HepG2 (cell line): ENCODE measurements around the gene OXGR1. TPM values are rescaled to one million over a fixed set of nuclear protein-coding genes. Genes with fewer than 3 reads are reported as not detected.

Experiments used
- ATAC-seq: fragments of 200-7000 bp; cut with Tn5 transposase; 3 replicates; pipeline ENCODE4 v1.9.1; 2020; ENCODE audit warnings: mild to moderate bottlenecking, moderate library complexity
- BruUV-seq: library from RNA; stranded (reverse); fragments of 400-500 nt; replicated peaks from 2 replicates; lab custom pipeline; 2021; lab: Mats Ljungman, UMichigan
- CTCF ChIA-PET: fragments of 300-600 bp; formaldehyde crosslinking; extraction: SDS; loops from one replicate; lab custom pipeline; 2021; ENCODE audit warnings: low total read pairs, inconsistent platforms, low intra/inter-chr PET ratio; lab: Yijun Ruan, JAX
- POLR2A ChIA-PET: fragments of 350-600 bp; sonication (Branson Sonifier 250); formaldehyde crosslinking; loops from one replicate; lab custom pipeline; 2020; ENCODE audit warnings: antibody characterized with exemption, inconsistent platforms; lab: Yijun Ruan, JAX
- DNase-seq: peaks from one replicate; pipeline ENCODE4 v3.0.0-alpha.2; 2015; ENCODE audit warnings: low spot score
- FAIRE-seq: peaks from 3 replicates; lab custom pipeline; 2011; peaks lifted over from hg19 to GRCh38; lab: Jason Lieb, UNC
- H2AFZ ChIP-seq: one replicate; pipeline ENCODE4 v1.6.1; 2011; ENCODE audit warnings: low read length, inconsistent platforms
- H3K27ac ChIP-seq: fragments of 300-600 bp; 3 replicates; pipeline ENCODE4 v1.8.0; 2011; ENCODE audit warnings: mixed run types, mild to moderate bottlenecking, mixed read lengths, low read length, inconsistent platforms; ENCODE audit not compliant: insufficient read depth; ENCODE audit errors: extremely low read length
- H3K27me3 ChIP-seq, 2 experiments: fragments of 200-600 bp in 1 of 2; 2 replicates in 1 of 2; 3 replicates in 1 of 2; pipeline versions ENCODE4 v1.6.0 to v1.8.0; 2011; ENCODE audit warnings: low read length in 2 of 2, mild to moderate bottlenecking in 2 of 2, moderate library complexity in 2 of 2, inconsistent platforms in 1 of 2; ENCODE audit not compliant: insufficient read depth in 2 of 2, control insufficient read depth in 1 of 2
- H3K36me3 ChIP-seq, 2 experiments: fragments of 200-600 bp in 1 of 2; replicated peaks in 1 of 2; 2 replicates in 1 of 2; 3 replicates in 1 of 2; pipeline versions ENCODE4 v1.5.1 to v1.8.0; 2011; ENCODE audit warnings: low read length in 2 of 2, inconsistent platforms in 1 of 2; ENCODE audit not compliant: insufficient read depth in 2 of 2, control insufficient read depth in 1 of 2
- H3K4me1 ChIP-seq: 2 replicates; pipeline ENCODE4 v1.5.1; 2012; ENCODE audit warnings: low read length, inconsistent platforms; ENCODE audit not compliant: insufficient read depth
- H3K4me2 ChIP-seq: 2 replicates; pipeline ENCODE4 v1.6.0; 2011; ENCODE audit warnings: low read depth, low read length, inconsistent platforms
- H3K4me3 ChIP-seq, 3 experiments: fragments of 200-600 bp in 1 of 3; sonication (generic), shearing (Covaris generic) in 1 of 3; replicated peaks in 1 of 3; 2 replicates each; pipeline ENCODE4 v1.5.1; 2011 to 2016; ENCODE audit warnings: low read length in 3 of 3, inconsistent platforms in 2 of 3, low read depth in 2 of 3, mild to moderate bottlenecking in 2 of 3, control low read depth in 1 of 3, mixed read lengths in 1 of 3; ENCODE audit not compliant: insufficient read depth in 1 of 3
- H3K79me2 ChIP-seq: one replicate; pipeline ENCODE4 v1.6.1; 2011; ENCODE audit warnings: low read length, inconsistent platforms; ENCODE audit not compliant: insufficient read depth
- H3K9ac ChIP-seq: 2 replicates; pipeline ENCODE4 v1.6.0; 2011; ENCODE audit warnings: mild to moderate bottlenecking, low read depth, low read length, inconsistent platforms; ENCODE audit not compliant: insufficient read depth
- H3K9me3 ChIP-seq: 2 replicates; pipeline ENCODE4 v1.5.1; 2012; ENCODE audit warnings: mild to moderate bottlenecking, low read length
- H4K20me1 ChIP-seq: 2 replicates; pipeline ENCODE4 v1.6.0; 2011; ENCODE audit warnings: inconsistent platforms, mild to moderate bottlenecking, low read length, moderate library complexity; ENCODE audit not compliant: insufficient read depth
- DNMT1 ChIP-seq: sonication (generic); formaldehyde crosslinking; IDR thresholded peaks from 2 replicates; pipeline ENCODE4 v1.5.1; 2020; ENCODE audit warnings: mild to moderate bottlenecking, missing genetic modification reagents
- FIP1L1 ChIP-seq: fragments of 200-400 bp; formaldehyde crosslinking; IDR thresholded peaks from 2 replicates; pipeline ENCODE4 v1.6.1; 2018; ENCODE audit warnings: low read depth, mild to moderate bottlenecking, low read length, moderate library complexity, borderline replicate concordance; ENCODE audit not compliant: insufficient read depth
- MAFK ChIP-seq, 2 experiments: IDR thresholded peaks in 1 of 2; conservative IDR thresholded peaks in 1 of 2; 2 replicates each; pipeline ENCODE4 v1.6.1; 2011; ENCODE audit warnings: improper control_type of control experiment in 2 of 2, low read length in 2 of 2
- MIER3 ChIP-seq: IDR thresholded peaks from 2 replicates; pipeline ENCODE4 v1.6.1; 2016; ENCODE audit warnings: missing compliant biosample characterization, borderline replicate concordance
- NFIC ChIP-seq: IDR thresholded peaks from 2 replicates; pipeline ENCODE4 v1.6.1; 2012; ENCODE audit warnings: mild to moderate bottlenecking, low read length, inconsistent platforms
- POGZ ChIP-seq: sonication (generic); formaldehyde crosslinking; IDR thresholded peaks from 2 replicates; pipeline ENCODE4 v1.4.0; 2020; ENCODE audit warnings: mild to moderate bottlenecking, missing genetic modification reagents
- SNAI1 ChIP-seq: sonication (generic); formaldehyde crosslinking; IDR thresholded peaks from 2 replicates; pipeline ENCODE4 v1.5.0; 2020; ENCODE audit warnings: mild to moderate bottlenecking, missing genetic modification reagents, borderline replicate concordance
- ZFP36L2 ChIP-seq: sonication (generic); formaldehyde crosslinking; IDR thresholded peaks from 2 replicates; pipeline ENCODE4 v1.4.0; 2020; ENCODE audit warnings: missing genetic modification reagents
- ZFP41 ChIP-seq: sonication (generic); formaldehyde crosslinking; IDR thresholded peaks from 2 replicates; pipeline ENCODE4 v1.4.0; 2020; ENCODE audit warnings: mild to moderate bottlenecking, missing genetic modification reagents, borderline replicate concordance
- ZNF138 ChIP-seq: sonication (generic); formaldehyde crosslinking; IDR thresholded peaks from 2 replicates; pipeline ENCODE4 v1.5.0; 2020; ENCODE audit warnings: mild to moderate bottlenecking, low read depth, missing genetic modification reagents
- WGBS: methylation state at CpG from one replicate; pipeline ENCODE4 v1.1.6; 2017; ENCODE audit warnings: low lambda C conversion rate; 5-methylcytosine and 5-hydroxymethylcytosine counted together
- in situ Hi-C: cut with HindIII; loops from 2 replicates; pipeline ENCODE4 v1.10.0; 2017; ENCODE audit warnings: low pct_unique_long_range_greater_than_20kb; ENCODE audit not compliant: extremely low pct_ligation_motif_present
- intact Hi-C: fragments of 100-400 bp; cut with micrococcal nuclease; formaldehyde crosslinking; loops from one replicate; pipeline ENCODE4 v1.10.0; 2022; ENCODE audit not compliant: unreplicated experiment
- polyA plus RNA-seq, 8 experiments: library from polyadenylated mRNA; depleted of rRNA in 3 of 8; stranded (reverse) in 7 of 8; unstranded in 1 of 8; fragments of >200 nt; fragmentation: Illumina TruSeq in 4 of 8; extraction: Trizol in 4 of 8; gene quantifications; 2 replicates each; pipeline versions ENCODE4 v1.2.1 to v1.2.3, GENCODE V29; 2011 to 2016; ENCODE audit warnings: low read depth in 4 of 8, missing spikeins in 1 of 8, mixed read lengths in 1 of 8; ENCODE audit not compliant: insufficient read depth in 1 of 8
- total RNA-seq, 5 experiments: library from RNA; depleted of rRNA; stranded (reverse); fragments of >200 nt; fragmentation: Illumina TruSeq; extraction: Trizol; gene quantifications; 2 replicates each; pipeline ENCODE4 v1.2.3, GENCODE V29; 2016; ENCODE audit warnings: low read depth in 1 of 5
- TF ChIP-seq, protein P1 (sequence below): sonication (generic); formaldehyde crosslinking; IDR thresholded peaks from 2 replicates; pipeline ENCODE4 v1.4.0; 2020; ENCODE audit warnings: missing genetic modification reagents
- TF ChIP-seq, protein P2 (sequence below): sonication (generic); formaldehyde crosslinking; conservative IDR thresholded peaks from 2 replicates; pipeline ENCODE4 v1.5.0; 2020; ENCODE audit warnings: missing genetic modification reagents

Gene OXGR1
- total and polyA plus RNA-seq, 2 of the 13 experiments (the other 11 are each of a cell fraction or from before 2014, with no cell fraction given) = not detected

DNA sequence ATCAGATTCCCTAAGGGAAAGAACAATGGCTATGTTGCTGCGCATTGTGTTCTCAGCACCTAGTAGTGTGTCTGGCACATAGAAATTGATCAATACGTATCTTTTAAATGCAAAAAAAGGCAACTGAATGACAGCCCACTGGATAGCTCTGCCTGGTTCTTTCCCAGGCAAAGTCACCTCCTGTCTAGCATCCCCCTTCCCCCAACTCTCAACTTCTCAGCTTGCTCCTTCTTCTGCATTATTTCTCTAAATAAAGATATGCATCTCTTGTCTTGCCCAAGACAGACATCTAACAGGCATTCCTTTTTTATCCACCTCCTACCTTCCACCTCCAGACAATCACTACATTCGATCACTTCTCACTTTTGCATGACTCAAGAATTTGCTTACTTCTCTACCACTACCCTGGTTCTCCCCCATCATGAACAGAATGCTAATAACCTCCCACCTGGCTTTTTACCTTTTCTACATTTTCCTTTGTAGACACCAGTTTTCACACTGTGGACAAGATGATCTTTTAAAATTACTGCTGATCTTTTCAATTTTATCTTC lies 26.5 kb upstream of the OXGR1 start:
- WGBS = 39% methylated on average over 3 of the region's 3 CpGs
- ChIA-PET CTCF (no interaction called here), POLR2A (no interaction called here)
- no TSS peak for BruUV-seq
- Histone ChIP-seq H4K20me1 (no peaks in the 10 kb centered on the region), H3K9me3 (no peaks in the 10 kb centered on the region), H3K4me2 (no peak overlapping the region), H2AFZ (no peak overlapping the region), H3K79me2 (no peaks in the 10 kb centered on the region), H3K27ac (no peak overlapping the region), H3K4me1 (no peaks in the 10 kb centered on the region), H3K4me3 (no peak overlapping the region), H3K36me3 (no peaks in the 10 kb centered on the region), H3K9ac (no peak overlapping the region), H3K27me3 (peaks cover 1 to 14% of the 10 kb centered on the region in 2 experiments; a peak in 1 of 5 replicates)
- DNase-seq = no peak
- in situ Hi-C loops (loop anchor here (25.0 kb wide), 1 partner anchor 792 kb away; no protein-coding TSS in a partner anchor), intact Hi-C loops (no loop called here)
- 0 out of 4 replicates have a peak, but pooled peaks of 1 of the 2 experiments have one; percentile 12 for TF ChIP-seq MAFK (conservative IDR thresholded peaks at IDR 0.05 in 1 of 2, IDR thresholded peaks at IDR 0.05 in 1 of 2; ENCODE audit: low read length in 2 of 2)
- no peak for TF ChIP-seq ZFP41
- FAIRE-seq = no peak
- ATAC-seq = no peak

DNA sequence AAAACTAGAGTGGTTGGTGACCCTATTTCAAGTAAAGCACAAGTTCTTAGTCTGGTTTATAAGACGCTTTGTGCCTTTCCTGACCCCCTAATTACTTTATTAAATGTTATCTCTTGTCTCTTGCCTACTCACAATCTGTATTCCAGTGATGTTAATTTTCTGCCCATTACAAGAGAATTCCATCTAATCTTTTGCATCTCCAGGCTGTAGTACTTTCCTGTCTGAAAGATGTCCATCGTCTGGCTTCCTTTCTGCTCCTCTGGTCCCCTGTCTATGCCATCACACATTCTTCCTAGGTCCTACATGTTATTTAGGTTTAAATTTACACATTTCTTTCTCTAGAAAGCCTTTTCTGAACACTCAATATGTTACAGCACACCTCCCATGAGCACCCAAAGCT lies 25.9 kb upstream of the OXGR1 start:
- H3K79me2 ChIP-seq = no peaks in the 10 kb centered on the region
- H3K9me3 ChIP-seq = no peaks in the 10 kb centered on the region
- no peak overlapping the region for H3K9ac ChIP-seq
- no peak for DNase-seq
- no peak for ATAC-seq
- H3K4me1 ChIP-seq = no peaks in the 10 kb centered on the region
- peaks cover 1 to 14% of the 10 kb centered on the region in 2 experiments; a peak in 1 of 5 replicates for H3K27me3 ChIP-seq
- POLR2A ChIA-PET = no interaction called here
- no peak overlapping the region for H3K4me3 ChIP-seq
- BruUV-seq = no TSS peak
- no peak overlapping the region for H3K27ac ChIP-seq
- intact Hi-C loops (no loop called here), in situ Hi-C loops (loop anchor here (25.0 kb wide), 1 partner anchor 792 kb away; no protein-coding TSS in a partner anchor)
- CTCF ChIA-PET = no interaction called here
- WGBS = 4% methylated on average over 2 of the region's 2 CpGs
- H2AFZ ChIP-seq = no peak overlapping the region
- no peak for FAIRE-seq
- no peaks in the 10 kb centered on the region for H4K20me1 ChIP-seq
- H3K4me2 ChIP-seq = no peak overlapping the region
- no peaks in the 10 kb centered on the region for H3K36me3 ChIP-seq
- TF ChIP-seq, protein P1, sequence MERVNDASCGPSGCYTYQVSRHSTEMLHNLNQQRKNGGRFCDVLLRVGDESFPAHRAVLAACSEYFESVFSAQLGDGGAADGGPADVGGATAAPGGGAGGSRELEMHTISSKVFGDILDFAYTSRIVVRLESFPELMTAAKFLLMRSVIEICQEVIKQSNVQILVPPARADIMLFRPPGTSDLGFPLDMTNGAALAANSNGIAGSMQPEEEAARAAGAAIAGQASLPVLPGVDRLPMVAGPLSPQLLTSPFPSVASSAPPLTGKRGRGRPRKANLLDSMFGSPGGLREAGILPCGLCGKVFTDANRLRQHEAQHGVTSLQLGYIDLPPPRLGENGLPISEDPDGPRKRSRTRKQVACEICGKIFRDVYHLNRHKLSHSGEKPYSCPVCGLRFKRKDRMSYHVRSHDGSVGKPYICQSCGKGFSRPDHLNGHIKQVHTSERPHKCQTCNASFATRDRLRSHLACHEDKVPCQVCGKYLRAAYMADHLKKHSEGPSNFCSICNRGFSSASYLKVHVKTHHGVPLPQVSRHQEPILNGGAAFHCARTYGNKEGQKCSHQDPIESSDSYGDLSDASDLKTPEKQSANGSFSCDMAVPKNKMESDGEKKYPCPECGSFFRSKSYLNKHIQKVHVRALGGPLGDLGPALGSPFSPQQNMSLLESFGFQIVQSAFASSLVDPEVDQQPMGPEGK (CRISPR knock-in tag) = no peak
- no peak for TF ChIP-seq DNMT1 (CRISPR knock-in tag)
- TF ChIP-seq POGZ = no peak
- no peak for TF ChIP-seq FIP1L1
- TF ChIP-seq ZNF138 (CRISPR knock-in tag) = no peak
- no peak for TF ChIP-seq SNAI1 (CRISPR knock-in tag)
- TF ChIP-seq MIER3 (CRISPR knock-in tag) = no peak
- no peak for TF ChIP-seq ZFP36L2 (CRISPR knock-in tag)
- TF ChIP-seq NFIC = no peak
- TF ChIP-seq, protein P2, sequence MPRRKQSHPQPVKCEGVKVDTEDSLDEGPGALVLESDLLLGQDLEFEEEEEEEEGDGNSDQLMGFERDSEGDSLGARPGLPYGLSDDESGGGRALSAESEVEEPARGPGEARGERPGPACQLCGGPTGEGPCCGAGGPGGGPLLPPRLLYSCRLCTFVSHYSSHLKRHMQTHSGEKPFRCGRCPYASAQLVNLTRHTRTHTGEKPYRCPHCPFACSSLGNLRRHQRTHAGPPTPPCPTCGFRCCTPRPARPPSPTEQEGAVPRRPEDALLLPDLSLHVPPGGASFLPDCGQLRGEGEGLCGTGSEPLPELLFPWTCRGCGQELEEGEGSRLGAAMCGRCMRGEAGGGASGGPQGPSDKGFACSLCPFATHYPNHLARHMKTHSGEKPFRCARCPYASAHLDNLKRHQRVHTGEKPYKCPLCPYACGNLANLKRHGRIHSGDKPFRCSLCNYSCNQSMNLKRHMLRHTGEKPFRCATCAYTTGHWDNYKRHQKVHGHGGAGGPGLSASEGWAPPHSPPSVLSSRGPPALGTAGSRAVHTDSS (CRISPR knock-in tag) = no peak
